MM.1S (cell line): ENCODE results near the gene GATA6.
A peak's percentile ranks its signal among the peaks of the same experiment; 100 is the strongest.

Experiments
- DNase-seq: peaks from one replicate; pipeline ENCODE4 v3.0.0-alpha.2; 2015
- H2AFZ ChIP-seq: fragments of 300-600 bp; sonication (generic); 2 replicates; pipeline ENCODE4 v1.6.0; 2016; ENCODE audit warnings: antibody characterized with exemption, low read length
- H3F3A ChIP-seq: fragments of 300-600 bp; sonication (generic); 2 replicates; pipeline ENCODE4 v1.6.1; 2016; ENCODE audit warnings: mild to moderate bottlenecking, antibody characterized with exemption, low read length, moderate library complexity, mixed read lengths; ENCODE audit not compliant: insufficient read depth
- H3K27ac ChIP-seq: fragments of 300-600 bp; sonication (generic); 2 replicates; pipeline ENCODE4 v1.5.1; 2016; ENCODE audit warnings: mild to moderate bottlenecking, low read length
- H3K27me3 ChIP-seq: fragments of 300-600 bp; sonication (generic); replicated peaks from 2 replicates; pipeline ENCODE4 v1.6.0; 2016; ENCODE audit warnings: low read length; ENCODE audit not compliant: insufficient read depth
- H3K36me3 ChIP-seq: fragments of 300-600 bp; sonication (generic); replicated peaks from 2 replicates; pipeline ENCODE4 v1.6.1; 2016; ENCODE audit warnings: mild to moderate bottlenecking, low read length, mixed read lengths; ENCODE audit not compliant: insufficient read depth
- H3K4me1 ChIP-seq: fragments of 300-600 bp; sonication (generic); 2 replicates; pipeline ENCODE4 v1.6.1; 2016; ENCODE audit warnings: low read length, mixed read lengths
- H3K4me2 ChIP-seq: fragments of 300-600 bp; sonication (generic); 2 replicates; pipeline ENCODE4 v1.6.0; 2016; ENCODE audit warnings: low read depth, low read length
- H3K4me3 ChIP-seq: fragments of 300-600 bp; sonication (generic); 2 replicates; pipeline ENCODE4 v1.5.1; 2016; ENCODE audit warnings: low read length, mixed read lengths
- H3K79me2 ChIP-seq: fragments of 300-600 bp; sonication (generic); 2 replicates; pipeline ENCODE4 v1.6.1; 2016; ENCODE audit warnings: mixed run types, low read length, mixed read lengths
- H3K9ac ChIP-seq: fragments of 300-600 bp; sonication (generic); 2 replicates; pipeline ENCODE4 v1.6.1; 2016; ENCODE audit warnings: low read length, mixed read lengths
- H3K9me2 ChIP-seq: fragments of 300-600 bp; sonication (generic); replicated peaks from 2 replicates; pipeline ENCODE4 v1.6.1; 2016; ENCODE audit warnings: mild to moderate bottlenecking, low read length, mixed read lengths; ENCODE audit not compliant: insufficient read depth
- H3K9me3 ChIP-seq: fragments of 300-600 bp; sonication (generic); replicated peaks from 2 replicates; pipeline ENCODE4 v1.6.1; 2016; ENCODE audit warnings: mild to moderate bottlenecking, low read length, mixed read lengths; ENCODE audit not compliant: insufficient read depth
- H4K20me1 ChIP-seq: fragments of 300-600 bp; sonication (generic); 2 replicates; pipeline ENCODE4 v1.6.1; 2016; ENCODE audit warnings: mild to moderate bottlenecking, low read length, moderate library complexity, mixed read lengths; ENCODE audit not compliant: insufficient read depth
- CTCF ChIP-seq: fragments of 300-600 bp; sonication (generic); IDR thresholded peaks from 2 replicates; pipeline ENCODE4 v1.5.1; 2016; ENCODE audit warnings: antibody characterized with exemption, low read length, mixed read lengths
- EZH2 ChIP-seq: fragments of 300-600 bp; sonication (generic); optimal IDR thresholded peaks from 2 replicates; pipeline ENCODE3; 2017; ENCODE audit warnings: low read depth, mild to moderate bottlenecking, antibody characterized with exemption, low read length, mixed read lengths
- EZH2phosphoT487 ChIP-seq: fragments of 300-600 bp; sonication (generic); IDR thresholded peaks from 2 replicates; pipeline ENCODE4 v1.6.1; 2018; ENCODE audit warnings: antibody characterized with exemption, low read length

Gene GATA6

DNA sequence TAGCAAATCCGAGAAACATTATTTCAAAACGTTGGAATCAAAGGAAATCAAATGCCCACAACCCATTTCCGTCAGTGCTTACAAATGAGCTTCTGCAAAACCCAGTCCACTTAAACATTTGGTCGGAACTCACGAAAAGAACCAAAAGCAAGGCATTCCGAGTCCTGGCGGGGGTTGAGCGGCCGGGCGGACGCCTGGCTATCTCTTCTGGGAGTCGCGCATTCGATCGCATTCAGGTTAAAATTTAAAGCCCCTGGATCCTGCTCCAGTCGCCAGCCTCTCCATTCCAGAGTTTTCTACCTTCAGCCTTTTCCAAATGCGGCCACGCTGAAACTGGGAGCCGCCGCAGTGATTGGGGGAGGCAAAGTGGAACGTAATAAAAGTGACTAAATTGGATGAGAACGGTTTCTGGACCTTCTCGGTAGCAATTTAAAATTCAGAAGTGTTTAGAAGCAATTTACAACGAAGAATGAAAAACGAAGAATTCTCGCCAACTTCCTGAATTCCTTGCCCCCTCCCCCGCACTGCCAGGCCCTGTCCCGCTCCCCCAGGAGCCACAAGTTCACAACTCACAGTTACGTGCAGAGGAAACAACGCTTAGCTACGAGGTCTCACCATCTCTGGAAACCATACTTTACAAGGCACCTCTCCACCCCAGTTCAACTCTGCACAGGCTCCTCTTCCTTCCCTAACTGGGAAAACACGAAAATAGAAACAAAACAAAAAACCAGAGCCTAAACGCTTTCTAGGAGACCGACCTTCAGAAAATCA is 1.7 kb upstream of the GATA6 start:
- Histone ChIP-seq H3K9me2 (no peaks in the 10 kb centered on the region), H3K36me3 (no peaks in the 10 kb centered on the region), H4K20me1 (no peaks in the 10 kb centered on the region), H3K4me2 (no peak overlapping the region), H3F3A (no peaks in the 10 kb centered on the region), H3K4me1 (no peaks in the 10 kb centered on the region), H3K9ac (no peak overlapping the region), H3K27ac (no peak overlapping the region), H3K27me3 (no peaks in the 10 kb centered on the region), H2AFZ (no peak overlapping the region), H3K9me3 (no peaks in the 10 kb centered on the region), H3K4me3 (no peak overlapping the region), H3K79me2 (no peaks in the 10 kb centered on the region)
- TF ChIP-seq EZH2phosphoT487, result no peak
- TF ChIP-seq CTCF, result no peak
- no peak for DNase-seq

- Histone ChIP-seq H3K9me2 (no peaks in the 10 kb centered on the region), H3K9me3 (no peaks in the 10 kb centered on the region), H3K79me2 (no peaks in the 10 kb centered on the region), H4K20me1 (no peaks in the 10 kb centered on the region), H2AFZ (no peak overlapping the region), H3K36me3 (no peaks in the 10 kb centered on the region), H3K4me2 (no peak overlapping the region), H3K4me3 (no peak overlapping the region), H3K4me1 (no peaks in the 10 kb centered on the region), H3K27ac (no peak overlapping the region), H3K27me3 (no peaks in the 10 kb centered on the region), H3F3A (no peaks in the 10 kb centered on the region), H3K9ac (no peak overlapping the region)
- DNase-seq, result no peak
- no peak for TF ChIP-seq EZH2
Measured at GRCh38 chr18:22168360-22168921, 948 bp upstream of the GATA6 start.

DNA sequence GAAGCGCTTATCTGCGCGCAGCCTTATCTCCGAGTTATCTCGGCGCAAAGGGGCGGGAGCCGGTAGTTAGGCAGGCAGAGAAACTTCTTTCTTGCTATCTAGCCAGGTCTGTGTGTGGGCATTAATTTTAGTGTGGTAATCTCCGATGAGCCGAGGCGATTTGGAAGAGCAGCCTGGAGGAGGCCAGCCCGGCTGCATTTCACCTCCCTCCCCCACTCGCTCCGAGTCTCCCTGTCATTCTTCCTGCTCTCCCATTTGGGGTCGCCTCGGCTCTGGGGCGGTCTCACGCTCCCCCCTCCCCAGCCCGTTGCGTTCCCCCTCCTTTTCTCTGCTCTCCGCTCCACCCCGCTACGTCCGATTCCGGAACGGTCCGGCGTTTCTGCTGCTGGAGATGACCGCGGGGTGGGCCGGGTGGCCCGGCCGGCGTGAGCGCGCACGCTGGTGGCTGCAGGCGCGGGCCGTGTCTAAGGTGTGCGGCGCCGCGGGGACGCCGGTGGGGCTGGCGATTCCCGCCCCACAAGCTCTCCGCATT is 566 bp downstream of the GATA6 start:
- Histone ChIP-seq H3K4me2 (0 out of 2 replicates have a peak overlapping the region, but pooled peaks have one; percentile 24), H3F3A (no peaks in the 10 kb centered on the region), H4K20me1 (no peaks in the 10 kb centered on the region), H2AFZ (no peak overlapping the region), H3K36me3 (no peaks in the 10 kb centered on the region), H3K4me1 (no peaks in the 10 kb centered on the region), H3K4me3 (peak overlapping the region; percentile 17; the same call in 1 of the 2 replicates), H3K9ac (no peak overlapping the region), H3K9me3 (no peaks in the 10 kb centered on the region), H3K9me2 (no peaks in the 10 kb centered on the region), H3K27ac (no peak overlapping the region), H3K79me2 (no peaks in the 10 kb centered on the region), H3K27me3 (no peaks in the 10 kb centered on the region)
- TF ChIP-seq CTCF (no peak), EZH2phosphoT487 (no peak), EZH2 (no peak)
- DNase-seq, result no peak
